GM12878 (cell line): ENCODE measurements around the gene LRP10. TPM values are rescaled to one million over a fixed set of nuclear protein-coding genes. Genes with fewer than 3 reads are reported as not detected.

Source experiments
- ATAC-seq: fragments of 200-7000 bp; cut with Tn5 transposase; 3 replicates; pipeline ENCODE4 v1.9.1; 2020; ENCODE audit warnings: mild to moderate bottlenecking, moderate library complexity
- BruUV-seq: library from RNA; stranded (reverse); fragments of 400-500 nt; replicated peaks from 2 replicates; lab custom pipeline; 2021; lab: Mats Ljungman, UMichigan
- CTCF ChIA-PET: fragments of 300-600 bp; sonication (Branson Sonifier 250); formaldehyde crosslinking; extraction: SDS; loops from one replicate; lab custom pipeline; 2021; ENCODE audit warnings: inconsistent platforms; lab: Yijun Ruan, JAX
- POLR2A ChIA-PET: fragments of 350-600 bp; formaldehyde crosslinking; extraction: SDS; loops from one replicate; lab custom pipeline; 2021; ENCODE audit warnings: inconsistent platforms; lab: Charles Lee
- RAD21 ChIA-PET: fragments of 300-600 bp; sonication (Branson Sonifier 250); formaldehyde crosslinking; loops from one replicate; lab custom pipeline; 2023; ENCODE audit warnings: antibody characterized with exemption; ENCODE audit not compliant: unreplicated experiment; lab: Charles Lee
- SMC1A ChIA-PET: fragments of 300-600 bp; sonication (Branson Sonifier 250); formaldehyde crosslinking; loops from one replicate; lab custom pipeline; 2023; ENCODE audit not compliant: unreplicated experiment, uncharacterized antibody; lab: Charles Lee
- DNase-seq: peaks from one replicate; pipeline ENCODE4 v3.0.0-alpha.2; 2011; ENCODE audit warnings: low read depth, low spot score
- FAIRE-seq: peaks from 3 replicates; lab custom pipeline; 2011; peaks lifted over from hg19 to GRCh38; lab: Jason Lieb, UNC
- H2AFZ ChIP-seq: 2 replicates; pipeline ENCODE4 v1.6.0; 2011; ENCODE audit warnings: low read depth, low read length, control low read depth; ENCODE audit not compliant: control insufficient read depth
- H3K27ac ChIP-seq: 2 replicates; pipeline ENCODE4 v1.5.1; 2011; ENCODE audit warnings: control low read depth; ENCODE audit not compliant: control insufficient read depth, insufficient read depth
- H3K27me3 ChIP-seq, 2 experiments: replicated peaks in 1 of 2; 2 replicates each; pipeline versions ENCODE4 v1.6.0 to v1.6.1; 2011; ENCODE audit warnings: low read length in 1 of 2; ENCODE audit not compliant: control insufficient read depth in 2 of 2, insufficient read depth in 2 of 2
- H3K36me3 ChIP-seq, 2 experiments: 2 replicates each; pipeline ENCODE4 v1.5.1; 2011; ENCODE audit warnings: low read length in 1 of 2; ENCODE audit not compliant: control insufficient read depth in 2 of 2, insufficient read depth in 2 of 2
- H3K4me1 ChIP-seq: 2 replicates; pipeline ENCODE4 v1.6.1; 2011; ENCODE audit warnings: mild to moderate bottlenecking, low read length, moderate library complexity, mixed read lengths; ENCODE audit not compliant: control insufficient read depth, insufficient read depth
- H3K4me2 ChIP-seq: 2 replicates; pipeline ENCODE4 v1.6.0; 2011; ENCODE audit warnings: control low read depth; ENCODE audit not compliant: control insufficient read depth, insufficient read depth
- H3K4me3 ChIP-seq: fragments of 200-600 bp; sonication (generic); 2 replicates; pipeline ENCODE4 v1.5.1; 2016
- H3K79me2 ChIP-seq: 2 replicates; pipeline ENCODE4 v1.6.0; 2011; ENCODE audit warnings: low read length; ENCODE audit not compliant: control insufficient read depth, insufficient read depth
- H3K9ac ChIP-seq: 2 replicates; pipeline ENCODE4 v1.8.0; 2011; ENCODE audit warnings: low read length, control low read depth, mixed read lengths; ENCODE audit not compliant: control insufficient read depth, insufficient read depth
- H3K9me3 ChIP-seq: replicated peaks from 3 replicates; pipeline ENCODE4 v1.5.1; 2011; ENCODE audit warnings: mild to moderate bottlenecking, low read length; ENCODE audit not compliant: control insufficient read depth, insufficient read depth
- H4K20me1 ChIP-seq: 2 replicates; pipeline ENCODE4 v1.6.0; 2011; ENCODE audit not compliant: control insufficient read depth, insufficient read depth
- CREB1 ChIP-seq: IDR thresholded peaks from 2 replicates; pipeline ENCODE4 v1.6.1; 2012; ENCODE audit warnings: low read depth, mild to moderate bottlenecking, inconsistent platforms
- E2F8 ChIP-seq: fragments of 450-650 bp; IDR thresholded peaks from 2 replicates; pipeline ENCODE4 v1.6.1; 2018; ENCODE audit warnings: mild to moderate bottlenecking, low read depth, moderate library complexity; ENCODE audit not compliant: partially characterized antibody
- RAD21 ChIP-seq: IDR thresholded peaks from 2 replicates; pipeline ENCODE4 v1.6.1; 2011; ENCODE audit warnings: mild to moderate bottlenecking, low read depth, low read length, moderate library complexity; ENCODE audit not compliant: insufficient read depth
- RAD51 ChIP-seq: fragments of 450-650 bp; IDR thresholded peaks from 2 replicates; pipeline ENCODE4 v1.6.1; 2016; ENCODE audit warnings: moderate library complexity, mild to moderate bottlenecking, inconsistent platforms
- RCOR1 ChIP-seq: conservative IDR thresholded peaks from 2 replicates; pipeline ENCODE4 v1.6.1; 2012; ENCODE audit warnings: low read depth, low read length, improper control_type of control experiment
- SREBF2 ChIP-seq: IDR thresholded peaks from 2 replicates; pipeline ENCODE4 v1.6.1; 2012; ENCODE audit warnings: mild to moderate bottlenecking, low read length
- STAT1 ChIP-seq: fragments of 450-650 bp; conservative IDR thresholded peaks from 2 replicates; pipeline ENCODE4 v1.6.1; 2014; ENCODE audit warnings: antibody characterized with exemption, mild to moderate bottlenecking
- SUPT20H ChIP-seq: IDR thresholded peaks from 2 replicates; pipeline ENCODE4 v1.6.1; 2011; ENCODE audit warnings: low read depth, mild to moderate bottlenecking, low read length, moderate library complexity, borderline replicate concordance; ENCODE audit not compliant: control insufficient read depth
- WGBS: methylation state at CpG from one replicate; pipeline ENCODE4 v1.1.6; 2016; ENCODE audit warnings: low lambda C conversion rate; ENCODE audit not compliant: insufficient replicate concordance, insufficient coverage; ENCODE audit errors: missing lambda C conversion rate; 5-methylcytosine and 5-hydroxymethylcytosine counted together
- in situ Hi-C: fragments of 300-500 bp; cut with MboI; formaldehyde crosslinking; loops from 9 replicates; pipeline ENCODE4 v1.14.3; 2018; ENCODE audit warnings: mixed read lengths
- intact Hi-C: fragments of 100-400 bp; cut with micrococcal nuclease; formaldehyde crosslinking; loops from one replicate; pipeline ENCODE4 v1.14.2; 2022; ENCODE audit not compliant: unreplicated experiment
- polyA plus RNA-seq, 11 experiments: library from polyadenylated mRNA; depleted of rRNA in 4 of 11; unstranded in 6 of 11; stranded (reverse) in 5 of 11; fragments of >200 nt; fragmentation: Nextera tagmentation in 4 of 11; fragmentation: Illumina TruSeq in 1 of 11; extraction: Ambion mirVana in 4 of 11; extraction: Trizol in 1 of 11; gene quantifications; 1 replicate in 1 of 11; 2 replicates in 10 of 11; pipeline versions ENCODE4 v1.2.1 to v1.2.3, GENCODE V29; 2011 to 2016; ENCODE audit warnings: inconsistent platforms in 2 of 11, missing spikeins in 2 of 11, low read depth in 1 of 11
- total RNA-seq, 4 experiments: library from RNA; depleted of rRNA in 3 of 4; stranded (reverse); fragments of >200 nt in 3 of 4; fragmentation: Illumina TruSeq in 1 of 4; extraction: Trizol in 1 of 4; gene quantifications; 2 replicates each; pipeline versions ENCODE4 v1.2.1 to v1.2.3, GENCODE V29; 2013 to 2021

Gene LRP10
- total and polyA plus RNA-seq, 10 of the 15 experiments (the other 5 are each of a cell fraction or from before 2014, with no cell fraction given), result 3.0 to 56.9 (median 20.9) TPM

DNA sequence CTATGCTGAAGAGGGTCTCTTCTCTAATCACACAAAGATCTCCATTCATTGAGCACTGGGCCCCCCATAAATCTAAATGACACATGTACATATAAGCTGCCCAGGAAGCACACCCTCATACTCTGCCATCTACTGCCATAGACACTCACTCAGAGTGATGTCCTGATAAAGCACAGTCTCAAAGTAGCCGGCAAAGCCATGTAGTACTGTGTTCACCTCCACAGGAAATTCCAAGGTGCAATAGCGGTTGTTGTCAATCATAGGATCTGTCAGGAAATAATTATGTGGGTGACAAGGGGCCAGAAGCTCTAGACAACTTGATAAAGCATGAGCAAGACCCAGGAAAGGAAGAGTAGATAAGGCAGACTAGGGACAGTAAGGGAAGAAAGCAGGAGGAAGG, 50.8 kb downstream of the LRP10 start:
- H3K9ac ChIP-seq, result no peak overlapping the region
- peaks cover 11 to 23% of the 10 kb centered on the region in 2 experiments for H3K36me3 ChIP-seq
- TF ChIP-seq RAD21 (no peak), SREBF2 (no peak), STAT1 (no peak), RAD51 (no peak), E2F8 (no peak), SUPT20H (no peak), RCOR1 (no peak), CREB1 (no peak)
- RAD21 ChIA-PET, result no interaction called here
- no peaks in the 10 kb centered on the region for H3K9me3 ChIP-seq
- H3K79me2 ChIP-seq, result peaks cover 19% of the 10 kb centered on the region
- H4K20me1 ChIP-seq, result no peaks in the 10 kb centered on the region
- H3K27ac ChIP-seq, result no peak overlapping the region
- POLR2A ChIA-PET, result no interaction called here
- no peak overlapping the region for H3K4me3 ChIP-seq
- BruUV-seq, result no TSS peak
- no peak for FAIRE-seq
- in situ Hi-C loops, result no loop called here
- SMC1A ChIA-PET, result no interaction called here
- no peak overlapping the region for H3K4me2 ChIP-seq
- ATAC-seq, result no peak
- peaks cover 16% of the 10 kb centered on the region for H3K4me1 ChIP-seq
- 97% methylated on average over 2 of the region's 2 CpGs for WGBS
- H3K27me3 ChIP-seq, result no peaks in the 10 kb centered on the region
- DNase-seq, result no peak
- CTCF ChIA-PET, result no interaction called here
- intact Hi-C loops, result no loop called here
- no peak overlapping the region for H2AFZ ChIP-seq
